OCI-LY3 (cell line): ENCODE data around the gene GMPR.

Source experiments
- EZH2phosphoT487 ChIP-seq: fragments of 200-600 bp; shearing (Covaris generic); IDR thresholded peaks from 2 replicates; pipeline ENCODE4 v1.6.1; 2018; ENCODE audit warnings: antibody characterized with exemption, mixed run types, low read depth
- TF ChIP-seq, protein P1 (sequence below): fragments of 200-600, 300-600 bp; sonication (generic); IDR thresholded peaks from 2 replicates; pipeline ENCODE4 v1.5.1; 2014; ENCODE audit warnings: antibody characterized with exemption, low read length, low read depth

DNA sequence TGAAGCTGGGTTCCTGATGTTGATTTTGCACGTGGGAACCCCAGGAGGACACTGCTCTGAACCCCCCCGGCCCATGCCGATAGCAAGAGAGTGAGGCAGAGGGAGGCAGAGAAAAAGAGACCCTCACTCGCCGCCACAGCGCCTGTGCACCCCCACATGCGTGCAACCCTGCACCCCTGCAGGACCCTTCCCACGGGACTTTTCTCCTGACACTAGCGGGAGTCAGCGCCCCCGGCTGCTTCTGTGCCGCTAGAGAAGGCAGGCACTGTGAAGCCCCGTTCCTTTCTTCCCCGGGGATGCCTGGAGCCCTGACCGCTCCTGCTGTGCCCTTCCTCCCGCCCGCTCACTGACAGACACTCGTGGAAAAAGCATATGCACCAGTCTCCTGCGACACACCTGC is 67.4 kb downstream of the GMPR start:
- TF ChIP-seq, protein P1, sequence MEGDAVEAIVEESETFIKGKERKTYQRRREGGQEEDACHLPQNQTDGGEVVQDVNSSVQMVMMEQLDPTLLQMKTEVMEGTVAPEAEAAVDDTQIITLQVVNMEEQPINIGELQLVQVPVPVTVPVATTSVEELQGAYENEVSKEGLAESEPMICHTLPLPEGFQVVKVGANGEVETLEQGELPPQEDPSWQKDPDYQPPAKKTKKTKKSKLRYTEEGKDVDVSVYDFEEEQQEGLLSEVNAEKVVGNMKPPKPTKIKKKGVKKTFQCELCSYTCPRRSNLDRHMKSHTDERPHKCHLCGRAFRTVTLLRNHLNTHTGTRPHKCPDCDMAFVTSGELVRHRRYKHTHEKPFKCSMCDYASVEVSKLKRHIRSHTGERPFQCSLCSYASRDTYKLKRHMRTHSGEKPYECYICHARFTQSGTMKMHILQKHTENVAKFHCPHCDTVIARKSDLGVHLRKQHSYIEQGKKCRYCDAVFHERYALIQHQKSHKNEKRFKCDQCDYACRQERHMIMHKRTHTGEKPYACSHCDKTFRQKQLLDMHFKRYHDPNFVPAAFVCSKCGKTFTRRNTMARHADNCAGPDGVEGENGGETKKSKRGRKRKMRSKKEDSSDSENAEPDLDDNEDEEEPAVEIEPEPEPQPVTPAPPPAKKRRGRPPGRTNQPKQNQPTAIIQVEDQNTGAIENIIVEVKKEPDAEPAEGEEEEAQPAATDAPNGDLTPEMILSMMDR = no peak
- TF ChIP-seq EZH2phosphoT487 = no peak
